Smooth muscle cell (in vitro differentiated cells): ENCODE results near the gene BCL7A. TPM values are rescaled to one million over a fixed set of nuclear protein-coding genes. Genes with fewer than 3 reads are reported as not detected.

Experiments used
- DNase-seq: peaks from one replicate; lab custom pipeline; 2025; ENCODE audit not compliant: unreplicated experiment; lab: John Stamatoyannopoulos, UW
- H2AFZ ChIP-seq: fragments of 200-600 bp; sonication (generic); 2 replicates; pipeline ENCODE4 v1.6.0; 2016; ENCODE audit warnings: antibody characterized with exemption, low read depth, mild to moderate bottlenecking
- H3F3A ChIP-seq: fragments of 200-600 bp; sonication (generic); 2 replicates; pipeline ENCODE4 v1.6.0; 2017; ENCODE audit warnings: antibody characterized with exemption, low read depth
- H3K27ac ChIP-seq: fragments of 200-600 bp; sonication (generic); 2 replicates; pipeline ENCODE4 v1.5.1; 2016; ENCODE audit warnings: low read depth, mild to moderate bottlenecking
- H3K27me3 ChIP-seq: fragments of 200-600 bp; sonication (generic); 2 replicates; pipeline ENCODE4 v1.6.1; 2016; ENCODE audit warnings: low read depth, mild to moderate bottlenecking
- H3K36me3 ChIP-seq: fragments of 200-600 bp; sonication (generic); 2 replicates; pipeline ENCODE4 v1.5.1; 2016; ENCODE audit warnings: low read depth
- H3K4me1 ChIP-seq: fragments of 200-600 bp; sonication (generic); 2 replicates; pipeline ENCODE4 v1.5.1; 2016; ENCODE audit warnings: low read depth
- H3K4me2 ChIP-seq: fragments of 200-600 bp; sonication (generic); 2 replicates; pipeline ENCODE4 v1.6.0; 2016; ENCODE audit warnings: mild to moderate bottlenecking
- H3K4me3 ChIP-seq: fragments of 200-600 bp; sonication (generic); 2 replicates; pipeline ENCODE4 v1.5.1; 2016; ENCODE audit warnings: mild to moderate bottlenecking
- H3K79me2 ChIP-seq: fragments of 200-600 bp; sonication (generic); 2 replicates; pipeline ENCODE4 v1.6.0; 2016; ENCODE audit warnings: low read depth, mild to moderate bottlenecking
- H3K9ac ChIP-seq: fragments of 200-600 bp; sonication (generic); 2 replicates; pipeline ENCODE4 v1.6.0; 2016; ENCODE audit warnings: low read depth
- H3K9me3 ChIP-seq: fragments of 200-600 bp; sonication (generic); replicated peaks from 2 replicates; pipeline ENCODE4 v1.5.1; 2016; ENCODE audit warnings: low read depth
- H4K20me1 ChIP-seq: fragments of 200-600 bp; sonication (generic); 2 replicates; pipeline ENCODE4 v1.6.0; 2016; ENCODE audit warnings: low read depth
- WGBS: methylation state at CpG from one replicate; pipeline ENCODE4 v1.1.7; 2016; ENCODE audit warnings: low lambda C conversion rate; 5-methylcytosine and 5-hydroxymethylcytosine counted together
- polyA plus RNA-seq: library from polyadenylated mRNA; unstranded; fragments of >200 nt; fragmentation: Nextera tagmentation; extraction: Ambion mirVana; gene quantifications from 2 replicates; pipeline ENCODE4 v1.2.1, GENCODE V29; 2016
- total RNA-seq: library from RNA; depleted of rRNA; stranded (reverse); fragments of >200 nt; gene quantifications from 2 replicates; pipeline ENCODE4 v1.2.3, GENCODE V29; 2014
- TF ChIP-seq, protein P1 (sequence below): fragments of 200-600 bp; sonication (generic); IDR thresholded peaks from 2 replicates; pipeline ENCODE4 v1.5.1; 2017; ENCODE audit warnings: borderline replicate concordance, mild to moderate bottlenecking, antibody characterized with exemption; ENCODE audit not compliant: insufficient read depth, poor library complexity, severe bottlenecking

BCL7A gene
- total and polyA plus RNA-seq, 2 experiments from 2014 or later, result 2.7 to 3.0 TPM

DNA sequence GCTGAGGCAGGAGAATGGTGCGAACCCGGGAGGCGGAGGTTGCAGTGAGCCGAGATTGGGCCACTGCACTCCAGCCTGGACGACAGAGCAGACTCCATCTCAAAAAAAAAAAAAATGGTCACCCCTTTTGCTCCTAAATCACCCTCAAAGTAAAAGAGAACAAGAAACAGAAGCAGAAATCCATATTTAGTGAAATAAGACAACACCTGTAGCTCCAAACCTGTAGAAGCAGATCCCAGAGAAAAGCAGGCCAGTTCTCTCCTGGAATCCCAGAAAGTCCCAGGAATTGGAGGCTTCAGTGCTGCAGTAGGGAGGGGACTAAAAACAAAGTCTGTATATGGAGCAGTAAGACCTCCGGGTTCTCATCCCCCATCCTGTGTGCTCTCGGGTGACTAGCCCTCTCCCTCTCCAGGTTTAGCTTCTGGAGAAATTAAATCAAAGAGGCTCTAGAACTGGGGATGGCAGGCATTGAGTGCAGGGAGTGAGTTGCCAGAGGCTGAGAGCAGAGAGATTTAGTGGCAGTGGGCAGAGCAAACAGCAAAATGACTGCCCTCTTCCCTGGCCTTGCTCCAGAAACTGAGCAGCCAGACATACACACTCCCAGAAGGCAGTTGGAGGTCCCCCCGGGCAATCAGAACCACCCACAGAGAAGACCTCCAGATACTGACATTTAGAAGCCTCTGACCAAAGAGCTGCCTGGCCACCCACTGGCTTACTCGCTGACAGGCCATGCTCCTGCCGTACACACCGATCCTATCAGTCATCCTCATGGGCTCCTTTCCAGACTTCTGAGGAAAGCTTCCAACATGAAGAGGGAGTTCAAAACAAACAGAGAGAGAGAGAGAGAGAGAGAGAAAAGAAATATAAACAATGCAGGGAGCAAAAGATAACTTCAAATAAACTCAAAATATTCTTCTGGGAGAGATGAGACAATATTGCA, 50.6 kb downstream of the BCL7A start:
- Histone ChIP-seq H2AFZ (no peak overlapping the region), H3K4me3 (no peak overlapping the region), H3K9me3 (no peaks in the 10 kb centered on the region), H3K4me1 (no peaks in the 10 kb centered on the region), H3K36me3 (no peaks in the 10 kb centered on the region), H3K27ac (peak overlapping the region; percentile 22), H4K20me1 (no peaks in the 10 kb centered on the region), H3K27me3 (no peaks in the 10 kb centered on the region), H3K9ac (no peak overlapping the region), H3K79me2 (no peaks in the 10 kb centered on the region), H3K4me2 (peak overlapping the region; percentile 28), H3F3A (no peaks in the 10 kb centered on the region)
- peak; percentile 11 for DNase-seq
- TF ChIP-seq, protein P1, sequence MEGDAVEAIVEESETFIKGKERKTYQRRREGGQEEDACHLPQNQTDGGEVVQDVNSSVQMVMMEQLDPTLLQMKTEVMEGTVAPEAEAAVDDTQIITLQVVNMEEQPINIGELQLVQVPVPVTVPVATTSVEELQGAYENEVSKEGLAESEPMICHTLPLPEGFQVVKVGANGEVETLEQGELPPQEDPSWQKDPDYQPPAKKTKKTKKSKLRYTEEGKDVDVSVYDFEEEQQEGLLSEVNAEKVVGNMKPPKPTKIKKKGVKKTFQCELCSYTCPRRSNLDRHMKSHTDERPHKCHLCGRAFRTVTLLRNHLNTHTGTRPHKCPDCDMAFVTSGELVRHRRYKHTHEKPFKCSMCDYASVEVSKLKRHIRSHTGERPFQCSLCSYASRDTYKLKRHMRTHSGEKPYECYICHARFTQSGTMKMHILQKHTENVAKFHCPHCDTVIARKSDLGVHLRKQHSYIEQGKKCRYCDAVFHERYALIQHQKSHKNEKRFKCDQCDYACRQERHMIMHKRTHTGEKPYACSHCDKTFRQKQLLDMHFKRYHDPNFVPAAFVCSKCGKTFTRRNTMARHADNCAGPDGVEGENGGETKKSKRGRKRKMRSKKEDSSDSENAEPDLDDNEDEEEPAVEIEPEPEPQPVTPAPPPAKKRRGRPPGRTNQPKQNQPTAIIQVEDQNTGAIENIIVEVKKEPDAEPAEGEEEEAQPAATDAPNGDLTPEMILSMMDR, result no peak
- 57% methylated on average over 11 of the region's 11 CpGs for WGBS

DNA sequence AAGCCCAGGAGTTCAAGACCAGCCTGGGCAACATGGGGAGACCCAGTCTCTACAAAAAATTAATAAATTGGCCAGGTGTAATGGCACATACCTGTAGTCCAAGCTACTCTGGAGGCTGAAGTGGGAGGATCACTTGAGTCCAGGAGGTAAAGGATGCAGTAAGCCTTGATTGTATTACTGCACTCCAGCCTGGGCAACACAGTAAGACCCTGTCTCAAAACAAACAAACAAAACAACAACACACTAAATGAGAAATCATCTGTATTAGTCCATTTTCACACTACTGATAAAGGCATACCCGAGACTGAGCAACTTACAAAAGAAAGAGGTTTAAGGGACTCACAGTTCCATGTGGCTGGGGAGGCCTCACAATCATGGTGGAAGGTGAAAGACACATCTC, 52.1 kb downstream of the BCL7A start:
- WGBS, result 89% methylated on average over 1 of the region's 1 CpG
- H4K20me1 ChIP-seq, result no peaks in the 10 kb centered on the region
- no peaks in the 10 kb centered on the region for H3K36me3 ChIP-seq
- no peak overlapping the region for H3K9ac ChIP-seq
- no peaks in the 10 kb centered on the region for H3K9me3 ChIP-seq
- no peaks in the 10 kb centered on the region for H3K79me2 ChIP-seq
- no peaks in the 10 kb centered on the region for H3K27me3 ChIP-seq
- DNase-seq, result no peak
- H3K4me1 ChIP-seq, result peaks cover 5% of the 10 kb centered on the region
- no peak overlapping the region for H3K27ac ChIP-seq
- no peak overlapping the region for H2AFZ ChIP-seq
- no peak overlapping the region for H3K4me3 ChIP-seq
- no peak overlapping the region for H3K4me2 ChIP-seq
- H3F3A ChIP-seq, result no peaks in the 10 kb centered on the region
- TF ChIP-seq, protein P1, result no peak

DNA sequence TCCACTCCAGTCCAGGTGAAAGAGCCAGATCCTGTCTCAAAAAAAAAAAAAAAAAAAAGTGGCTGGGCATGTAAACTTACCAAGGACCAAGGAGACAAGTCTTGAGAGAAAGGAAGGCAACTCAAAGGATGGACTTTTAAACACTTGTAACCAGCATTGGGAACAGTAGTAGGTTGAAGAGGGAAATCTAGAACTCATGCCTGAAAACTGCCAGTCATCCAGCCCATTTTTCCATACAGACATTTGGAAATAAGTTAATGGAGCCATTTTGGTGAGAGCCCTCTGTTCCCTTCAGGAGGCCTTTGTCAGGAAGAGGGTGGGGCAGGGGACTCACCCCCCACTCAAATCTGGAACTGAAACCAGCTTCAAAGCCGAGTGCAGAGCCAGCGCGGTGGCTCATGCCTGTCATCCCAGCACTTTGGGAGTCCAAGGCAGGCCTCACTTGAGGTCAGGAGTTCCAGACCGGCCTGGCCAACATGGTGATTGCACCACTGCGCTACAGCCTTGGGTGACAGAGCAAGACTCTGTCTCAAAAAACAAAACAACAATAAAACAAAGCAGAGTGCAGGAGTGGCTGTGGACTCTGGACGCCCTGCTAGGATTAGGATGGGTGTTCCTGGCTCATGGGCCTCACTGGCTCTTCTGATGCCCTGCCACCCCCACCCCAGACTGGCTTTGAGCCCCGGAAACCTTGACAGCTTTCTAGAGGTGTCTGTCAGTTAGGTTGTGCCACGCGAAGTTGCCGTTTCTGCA, 55.2 kb downstream of the BCL7A start:
- Histone ChIP-seq H3K27ac (no peak overlapping the region), H3K9me3 (no peaks in the 10 kb centered on the region), H3K36me3 (no peaks in the 10 kb centered on the region), H3F3A (peaks cover 9% of the 10 kb centered on the region), H3K4me2 (no peak overlapping the region), H4K20me1 (peaks cover 16% of the 10 kb centered on the region), H3K27me3 (no peaks in the 10 kb centered on the region), H2AFZ (no peak overlapping the region), H3K9ac (no peak overlapping the region), H3K79me2 (peaks cover 20% of the 10 kb centered on the region), H3K4me3 (no peak overlapping the region), H3K4me1 (peaks cover 27% of the 10 kb centered on the region)
- WGBS, result 91% methylated on average over 10 of the region's 10 CpGs
- DNase-seq, result no peak
- TF ChIP-seq, protein P1, result no peak
